Left kidney (tissue), 2 donors: ENCODE measurements around the gene PREX1. TPM values are rescaled to one million over a fixed set of nuclear protein-coding genes. Genes with fewer than 3 reads are reported as not detected.

Experiments used
- DNase-seq: peaks from one replicate; pipeline ENCODE4 v3.0.0-alpha.2; 2013
- polyA plus RNA-seq: library from polyadenylated mRNA; unstranded; fragments of 120-200 nt; gene quantifications from one replicate; pipeline ENCODE4 v1.2.1, GENCODE V29; 2013; ENCODE audit not compliant: insufficient read length

The PREX1 gene
- polyA plus RNA-seq, 1 donor, result 11.7 TPM

GRCh38 chr20:48680650-48681049, 147.1 kb downstream of the PREX1 start:
- no peak for DNase-seq

GRCh38 chr20:48679599-48679998, 148.2 kb downstream of the PREX1 start:
- no peak for DNase-seq

- no peak for DNase-seq
Observed at GRCh38 chr20:48679011-48679410, 148.8 kb downstream of the PREX1 start.

- DNase-seq, result no peak
Observed at GRCh38 chr20:48678421-48678820, 149.4 kb downstream of the PREX1 start.

- DNase-seq, result no peak
Observed at GRCh38 chr20:48676795-48677460, 150.9 kb downstream of the PREX1 start.

- DNase-seq, result no peak
Observed at GRCh38 chr20:48676125-48676524, 151.7 kb downstream of the PREX1 start.

GRCh38 chr20:48674461-48674860, 153.3 kb downstream of the PREX1 start:
- no peak for DNase-seq

- DNase-seq, result no peak
Observed at GRCh38 chr20:48673507-48673906, 154.3 kb downstream of the PREX1 start.

GRCh38 chr20:48672324-48672723, 155.5 kb downstream of the PREX1 start:
- DNase-seq, result no peak

- DNase-seq, result no peak
Observed at GRCh38 chr20:48671141-48671540, 156.7 kb downstream of the PREX1 start.

GRCh38 chr20:48669946-48670605, 157.7 kb downstream of the PREX1 start:
- DNase-seq, result no peak

GRCh38 chr20:48668451-48668946, 159.3 kb downstream of the PREX1 start:
- peak; percentile 71 for DNase-seq

GRCh38 chr20:48667889-48668413, 159.8 kb downstream of the PREX1 start:
- no peak for DNase-seq

- DNase-seq, result no peak
Observed at GRCh38 chr20:48667481-48667880, 160.3 kb downstream of the PREX1 start.

GRCh38 chr20:48665785-48666184, 162.0 kb downstream of the PREX1 start:
- no peak for DNase-seq

- no peak for DNase-seq
Observed at GRCh38 chr20:48662711-48663110, 165.1 kb downstream of the PREX1 start.

GRCh38 chr20:48661575-48662455, 166.0 kb downstream of the PREX1 start:
- no peak for DNase-seq

GRCh38 chr20:48660788-48661187, 167.0 kb downstream of the PREX1 start:
- DNase-seq, result no peak

GRCh38 chr20:48659858-48660257, 167.9 kb downstream of the PREX1 start:
- DNase-seq, result no peak

GRCh38 chr20:48658505-48658904, 169.3 kb downstream of the PREX1 start:
- DNase-seq, result no peak

- DNase-seq, result no peak
Observed at GRCh38 chr20:48658198-48658476, 169.7 kb downstream of the PREX1 start.

GRCh38 chr20:48657426-48658197, 170.2 kb downstream of the PREX1 start:
- DNase-seq, result peak; percentile 82
